Neuron (in vitro differentiated cells): ENCODE data around the gene ASXL1.

Experiments used
- H2AFZ ChIP-seq: one replicate; pipeline ENCODE4 v1.6.1; 2013; ENCODE audit warnings: low read depth, mild to moderate bottlenecking, inconsistent platforms, low read length, moderate library complexity
- H3K27me3 ChIP-seq: one replicate; pipeline ENCODE4 v1.6.1; 2013; ENCODE audit warnings: low read length; ENCODE audit not compliant: insufficient read depth
- H3K36me3 ChIP-seq: one replicate; pipeline ENCODE4 v1.6.1; 2013; ENCODE audit warnings: low read length; ENCODE audit not compliant: insufficient read depth
- H3K4me1 ChIP-seq: one replicate; pipeline ENCODE4 v1.6.1; 2013; ENCODE audit warnings: low read length; ENCODE audit not compliant: insufficient read depth
- H3K4me3 ChIP-seq: 2 replicates; pipeline ENCODE4 v1.5.1; 2013; ENCODE audit warnings: mild to moderate bottlenecking, low read length, moderate library complexity
- H3K9me3 ChIP-seq: one replicate; pipeline ENCODE4 v1.6.1; 2013; ENCODE audit warnings: low read length

Gene ASXL1

GRCh38 chr20:32445539-32446273, 87.6 kb downstream of the ASXL1 start:
- Histone ChIP-seq H3K36me3 (peaks cover 87% of the 10 kb centered on the region), H3K4me1 (no peaks in the 10 kb centered on the region), H3K9me3 (no peaks in the 10 kb centered on the region), H3K27me3 (no peaks in the 10 kb centered on the region), H3K4me3 (no peak overlapping the region), H2AFZ (no peak overlapping the region)

DNA sequence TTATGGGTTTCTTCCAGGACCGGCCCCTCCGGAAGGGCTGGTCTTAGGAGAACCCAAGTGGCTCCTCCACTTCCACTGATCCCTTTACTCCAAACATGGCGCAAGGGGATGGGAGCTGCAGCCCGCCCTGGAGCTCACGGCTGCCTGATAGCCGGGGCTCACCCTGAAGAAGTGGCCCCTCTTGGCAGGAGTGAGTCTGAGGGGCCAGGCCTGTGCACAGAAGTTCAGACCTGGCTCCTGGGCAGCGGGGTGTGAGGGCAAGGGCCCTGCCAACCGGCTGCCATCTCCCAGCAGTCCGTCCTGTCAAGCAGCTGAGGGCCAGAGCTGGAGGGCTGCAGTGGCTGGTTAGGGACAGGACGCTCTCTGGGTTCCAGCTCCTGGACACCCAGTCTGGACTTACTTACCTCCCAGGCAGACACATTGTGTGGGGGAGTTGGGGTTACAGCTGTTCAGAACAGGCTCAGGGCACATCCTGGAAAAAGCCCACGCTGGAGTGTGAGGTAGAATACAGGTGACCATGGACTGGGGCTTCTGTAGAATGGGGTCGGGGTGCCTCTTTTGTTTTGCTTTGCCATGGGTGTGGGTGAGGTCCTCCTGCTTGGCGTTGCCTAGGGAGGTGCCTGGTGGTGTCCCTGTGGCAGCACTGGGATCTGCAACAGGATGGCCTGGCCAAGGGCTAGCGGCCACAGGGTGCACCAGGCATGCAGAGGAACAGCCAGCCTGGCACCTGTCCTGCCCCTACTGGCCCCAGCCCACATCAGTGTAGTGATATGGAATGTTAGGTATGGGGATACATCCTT, 88.4 kb downstream of the ASXL1 start:
- Histone ChIP-seq H2AFZ (no peak overlapping the region), H3K4me1 (no peaks in the 10 kb centered on the region), H3K4me3 (no peak overlapping the region), H3K27me3 (no peaks in the 10 kb centered on the region), H3K36me3 (peaks cover 90% of the 10 kb centered on the region), H3K9me3 (no peaks in the 10 kb centered on the region)

DNA sequence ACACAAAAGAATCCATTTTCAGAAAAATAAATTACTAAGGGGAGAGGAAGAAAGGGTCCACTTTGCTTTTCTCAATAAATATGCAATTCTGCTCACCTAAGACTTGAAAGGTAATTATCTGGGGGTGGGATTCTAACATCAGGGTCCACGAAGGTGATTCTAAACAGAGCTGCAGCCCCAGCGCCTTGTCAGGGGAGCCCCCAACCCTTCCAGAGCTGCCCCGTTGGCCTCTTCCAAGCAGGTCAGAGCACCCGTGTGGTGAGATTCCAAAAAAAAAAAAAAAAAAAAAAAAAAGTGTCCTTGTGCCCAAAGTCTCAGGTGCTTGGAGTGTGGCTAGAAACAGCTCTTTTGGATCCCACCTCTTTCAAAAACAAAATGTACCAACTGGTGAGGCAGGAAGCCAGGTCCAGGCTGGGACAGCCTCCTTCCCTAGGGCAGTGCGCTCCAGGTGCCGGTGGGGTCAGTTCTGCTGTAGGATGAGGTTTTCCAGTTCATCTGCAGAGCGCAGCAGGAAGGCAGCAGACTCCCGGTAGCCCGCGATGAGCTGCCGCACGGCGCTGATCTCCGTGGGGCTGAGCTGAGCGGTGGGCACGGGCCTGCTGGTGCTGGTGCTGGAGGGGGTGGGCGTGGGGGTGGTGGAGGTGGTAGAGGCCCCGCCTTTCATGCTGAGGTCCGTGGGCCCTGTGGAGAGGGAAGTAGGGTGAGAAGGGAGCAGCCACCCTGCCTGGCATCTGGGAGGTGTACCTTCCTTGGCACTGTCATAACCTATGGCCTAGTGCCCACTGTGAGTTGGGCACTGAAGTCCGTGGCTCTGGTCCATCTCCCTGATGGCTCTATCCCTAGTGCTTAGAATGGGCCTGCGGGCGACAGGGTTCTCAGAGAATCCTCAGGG, 89.3 kb downstream of the ASXL1 start:
- H3K27me3 ChIP-seq: no peaks in the 10 kb centered on the region
- no peaks in the 10 kb centered on the region for H3K9me3 ChIP-seq
- no peak overlapping the region for H2AFZ ChIP-seq
- peaks cover 91% of the 10 kb centered on the region for H3K36me3 ChIP-seq
- H3K4me3 ChIP-seq: no peak overlapping the region
- no peaks in the 10 kb centered on the region for H3K4me1 ChIP-seq

GRCh38 chr20:32448306-32449056, 90.3 kb downstream of the ASXL1 start:
- peaks cover 91% of the 10 kb centered on the region for H3K36me3 ChIP-seq
- H3K4me1 ChIP-seq: no peaks in the 10 kb centered on the region
- no peak overlapping the region for H3K4me3 ChIP-seq
- H3K9me3 ChIP-seq: no peaks in the 10 kb centered on the region
- no peaks in the 10 kb centered on the region for H3K27me3 ChIP-seq
- no peak overlapping the region for H2AFZ ChIP-seq

DNA sequence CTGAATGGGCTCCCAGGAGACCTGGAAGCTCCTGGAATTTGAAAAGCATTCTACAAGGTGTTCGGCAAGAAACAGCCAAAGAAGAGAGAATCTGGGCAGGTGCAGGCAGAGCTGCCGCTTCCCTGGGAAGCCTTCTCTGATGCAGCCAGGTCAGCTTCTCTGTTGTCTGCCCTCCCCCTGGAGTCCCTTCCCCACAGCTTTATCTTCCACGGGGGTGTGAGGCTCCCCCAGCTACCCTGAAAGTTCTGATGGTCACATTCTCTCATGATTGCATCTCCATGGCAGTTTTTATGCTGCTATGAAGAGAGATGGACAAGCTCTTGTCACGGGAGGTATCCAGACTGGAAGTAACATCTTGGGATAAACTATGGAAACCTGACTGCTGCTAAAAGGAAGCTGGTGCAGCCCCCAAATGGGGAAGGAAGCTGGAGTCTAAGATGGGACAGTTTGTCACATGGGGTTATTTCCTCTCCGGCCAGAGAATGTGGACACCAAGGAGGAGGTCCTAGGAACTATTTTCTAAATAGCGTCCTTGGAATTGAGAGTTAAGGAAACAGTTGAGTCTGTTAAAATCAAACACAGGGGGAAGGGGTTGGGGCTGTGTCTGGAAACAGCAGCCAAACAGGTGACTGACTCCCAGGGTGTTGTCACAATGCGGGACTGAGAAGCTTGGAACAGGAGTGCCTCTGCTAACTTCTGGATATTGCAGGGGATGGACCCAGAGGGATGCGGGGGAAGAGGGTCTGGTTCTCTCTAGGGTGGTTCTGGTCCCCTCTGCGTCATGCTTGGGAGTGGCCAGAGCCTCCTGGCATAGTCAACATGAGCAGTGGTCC, 91.1 kb downstream of the ASXL1 start:
- H3K27me3 ChIP-seq: no peaks in the 10 kb centered on the region
- H3K36me3 ChIP-seq: peaks cover 91% of the 10 kb centered on the region
- H3K4me3 ChIP-seq: no peak overlapping the region
- no peaks in the 10 kb centered on the region for H3K9me3 ChIP-seq
- no peak overlapping the region for H2AFZ ChIP-seq
- H3K4me1 ChIP-seq: no peaks in the 10 kb centered on the region

- Histone ChIP-seq H2AFZ (no peak overlapping the region), H3K36me3 (peaks cover 90% of the 10 kb centered on the region), H3K9me3 (no peaks in the 10 kb centered on the region), H3K27me3 (no peaks in the 10 kb centered on the region), H3K4me3 (no peak overlapping the region), H3K4me1 (no peaks in the 10 kb centered on the region)
Observed at GRCh38 chr20:32449890-32450401, 91.8 kb downstream of the ASXL1 start.

DNA sequence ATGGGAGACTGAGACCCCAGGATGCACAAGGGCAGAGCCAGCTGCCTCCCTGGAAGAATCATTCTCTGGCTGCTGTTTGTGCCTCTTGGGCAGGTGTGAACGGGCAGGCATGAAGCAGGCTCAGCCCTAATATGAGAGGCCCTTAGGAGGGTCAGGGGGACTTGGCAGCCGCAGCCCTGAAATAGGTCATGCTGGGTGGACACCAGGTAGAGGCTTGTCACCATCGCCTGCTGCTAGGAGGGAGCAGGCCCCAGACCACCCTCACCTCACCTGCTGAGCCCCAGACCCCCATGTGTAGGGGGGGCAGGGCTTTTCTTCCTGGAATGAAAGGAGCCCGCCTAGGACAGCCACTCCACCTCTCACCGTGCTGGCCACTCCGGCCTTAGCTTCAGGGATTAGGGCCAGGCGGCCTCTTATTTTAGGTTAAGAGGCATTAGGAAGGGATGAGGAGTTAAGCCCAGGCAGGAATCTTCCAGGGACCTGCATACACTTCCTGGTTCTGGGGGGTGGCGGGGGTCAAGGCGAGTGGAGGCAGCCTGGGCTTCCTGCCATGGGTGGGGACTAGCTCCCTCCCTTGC, 92.4 kb downstream of the ASXL1 start:
- no peaks in the 10 kb centered on the region for H3K4me1 ChIP-seq
- no peak overlapping the region for H2AFZ ChIP-seq
- H3K4me3 ChIP-seq: no peak overlapping the region
- H3K27me3 ChIP-seq: no peaks in the 10 kb centered on the region
- H3K9me3 ChIP-seq: no peaks in the 10 kb centered on the region
- peaks cover 86% of the 10 kb centered on the region for H3K36me3 ChIP-seq

GRCh38 chr20:32451340-32451681, 93.2 kb downstream of the ASXL1 start:
- Histone ChIP-seq H3K4me3 (no peak overlapping the region), H3K36me3 (peaks cover 84% of the 10 kb centered on the region), H3K4me1 (peaks cover 4% of the 10 kb centered on the region), H3K27me3 (no peaks in the 10 kb centered on the region), H3K9me3 (no peaks in the 10 kb centered on the region), H2AFZ (no peak overlapping the region)

GRCh38 chr20:32451682-32452461, 93.7 kb downstream of the ASXL1 start:
- H2AFZ ChIP-seq: no peak overlapping the region
- no peaks in the 10 kb centered on the region for H3K27me3 ChIP-seq
- peaks cover 79% of the 10 kb centered on the region for H3K36me3 ChIP-seq
- no peaks in the 10 kb centered on the region for H3K9me3 ChIP-seq
- peaks cover 9% of the 10 kb centered on the region for H3K4me1 ChIP-seq
- no peak overlapping the region for H3K4me3 ChIP-seq

DNA sequence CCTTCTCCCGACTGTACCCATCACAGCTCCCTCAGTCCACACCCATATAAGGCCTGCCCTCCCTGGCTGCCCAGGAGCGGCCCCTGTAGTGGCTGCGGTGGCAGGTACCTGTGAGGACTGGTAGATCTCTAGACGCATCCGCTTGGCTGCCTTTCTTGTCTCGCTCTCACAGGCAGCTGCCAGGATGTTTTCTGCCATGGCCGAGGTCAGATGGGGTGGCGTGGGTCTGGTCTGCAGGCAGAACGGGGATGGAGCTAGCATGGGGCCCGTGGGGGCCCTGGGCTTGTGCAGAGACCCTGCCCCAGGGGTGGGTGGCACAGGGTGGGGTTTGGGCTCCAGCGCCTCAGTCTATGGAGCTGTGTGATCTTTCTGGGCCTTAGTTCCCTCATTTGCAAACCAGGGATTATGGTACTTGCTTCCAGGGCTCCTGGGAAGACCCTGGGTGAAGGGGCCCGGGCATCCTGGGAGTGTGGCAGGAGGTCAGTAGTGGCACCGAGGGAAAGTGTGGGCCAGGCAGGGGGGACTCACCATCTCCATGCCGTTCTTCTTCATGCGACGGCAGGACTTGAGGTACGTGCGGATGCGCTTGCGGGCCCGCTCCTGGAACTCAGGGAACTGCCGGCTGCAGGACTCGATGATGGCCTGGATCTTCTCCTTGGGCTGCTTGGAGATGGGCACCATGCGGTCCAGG, 94.8 kb downstream of the ASXL1 start:
- Histone ChIP-seq H3K9me3 (no peaks in the 10 kb centered on the region), H3K36me3 (peaks cover 71% of the 10 kb centered on the region), H3K27me3 (no peaks in the 10 kb centered on the region), H2AFZ (no peak overlapping the region), H3K4me1 (peaks cover 16% of the 10 kb centered on the region), H3K4me3 (no peak overlapping the region)
